Body of pancreas (tissue), 4 donors: ENCODE results near the gene HNRNPDL. TPM values are rescaled to one million over a fixed set of nuclear protein-coding genes. Genes with fewer than 3 reads are reported as not detected.

ENCODE experiments used
- ATAC-seq: fragments of 150-250 bp; one replicate; pipeline ENCODE4 v1.9.1; 2016
- DNase-seq, 4 donors: peaks; one replicate each; pipeline ENCODE4 v3.0.0-alpha.2; 2019
- H3K27ac ChIP-seq, 4 donors: fragments of 200-600 bp; sonication (generic); 1 replicate in 3 of 4; 2 replicates in 1 of 4; pipeline versions ENCODE4 v1.5.1 to v1.6.1; 2016 to 2019; ENCODE audit warnings: mild to moderate bottlenecking in 1 of 4, mixed read lengths in 1 of 4, moderate library complexity in 1 of 4
- H3K27me3 ChIP-seq, 2 donors: fragments of 200-600 bp; sonication (generic); one replicate each; pipeline ENCODE4 v1.6.0; 2016; ENCODE audit warnings: mild to moderate bottlenecking in 1 of 2
- H3K36me3 ChIP-seq, 2 donors: fragments of 200-600 bp; sonication (generic); replicated peaks in 1 of 2; 2 replicates each; pipeline ENCODE4 v1.5.1; 2016; ENCODE audit warnings: low read depth in 2 of 2; ENCODE audit not compliant: insufficient read depth in 1 of 2
- H3K4me1 ChIP-seq: fragments of 200-600 bp; sonication (generic); one replicate; pipeline ENCODE4 v1.6.0; 2016
- H3K4me3 ChIP-seq, 2 donors: fragments of 200-600 bp; sonication (generic); 1 replicate in 1 of 2; 2 replicates in 1 of 2; pipeline ENCODE4 v1.5.1; 2016 to 2019
- H3K9me3 ChIP-seq, 3 donors: fragments of 200-600 bp; sonication (generic); 1 replicate in 2 of 3; 2 replicates in 1 of 3; pipeline ENCODE4 v1.5.1; 2016
- POLR2A ChIP-seq, 3 donors: fragments of 450-650 bp; IDR thresholded peaks; one replicate each; pipeline ENCODE4 v1.6.1; 2016; ENCODE audit warnings: antibody characterized with exemption in 3 of 3, mild to moderate bottlenecking in 2 of 3
- WGBS, 2 donors: methylation state at CpG; one replicate each; pipeline ENCODE4 v1.1.5; 2017; 5-methylcytosine and 5-hydroxymethylcytosine counted together
- intact Hi-C: fragments of 100-400 bp; cut with DNase I; formaldehyde crosslinking; loops from one replicate; pipeline ENCODE4 v1.15.1; 2023
- total RNA-seq, 2 donors: library from RNA; depleted of rRNA; stranded (reverse); fragments of >200 nt; gene quantifications; one replicate each; pipeline ENCODE4 v1.1.0, GENCODE V29; 2016
- TF ChIP-seq, protein P1 (sequence below), 7 experiments: fragments of 450-650 bp in 4 of 7; fragments of 200-600 bp in 3 of 7; sonication (generic) in 3 of 7; IDR thresholded peaks; one replicate each; pipeline ENCODE4 v1.5.1; 2016 to 2019; ENCODE audit warnings: antibody characterized with exemption in 7 of 7

Gene HNRNPDL
- total RNA-seq, 2 donors from 2014 or later: 130 to 131 TPM

DNA sequence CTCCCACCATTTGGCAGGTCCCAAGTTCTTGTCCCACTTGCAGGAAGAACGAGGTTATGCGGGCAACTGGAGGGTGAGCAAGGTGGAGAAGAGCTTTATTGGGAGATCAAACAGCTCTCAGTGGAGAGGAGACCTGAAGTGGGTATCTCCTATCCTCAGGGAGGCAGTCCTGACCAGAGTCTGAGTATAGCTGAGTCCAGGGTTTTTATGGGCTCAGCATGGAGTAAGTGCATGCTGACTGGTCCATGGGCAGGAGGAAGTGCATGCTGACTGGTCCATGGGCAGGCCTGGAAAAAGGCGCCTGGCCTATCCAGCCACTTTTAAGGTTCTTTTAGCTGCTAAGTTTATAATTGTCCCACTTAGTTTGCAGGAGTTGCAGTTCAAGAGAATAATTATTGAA lies 49.0 kb downstream of the HNRNPDL start:
- TF ChIP-seq POLR2A (IDR thresholded peaks at IDR 0.05): no peak
- TF ChIP-seq, protein P1, sequence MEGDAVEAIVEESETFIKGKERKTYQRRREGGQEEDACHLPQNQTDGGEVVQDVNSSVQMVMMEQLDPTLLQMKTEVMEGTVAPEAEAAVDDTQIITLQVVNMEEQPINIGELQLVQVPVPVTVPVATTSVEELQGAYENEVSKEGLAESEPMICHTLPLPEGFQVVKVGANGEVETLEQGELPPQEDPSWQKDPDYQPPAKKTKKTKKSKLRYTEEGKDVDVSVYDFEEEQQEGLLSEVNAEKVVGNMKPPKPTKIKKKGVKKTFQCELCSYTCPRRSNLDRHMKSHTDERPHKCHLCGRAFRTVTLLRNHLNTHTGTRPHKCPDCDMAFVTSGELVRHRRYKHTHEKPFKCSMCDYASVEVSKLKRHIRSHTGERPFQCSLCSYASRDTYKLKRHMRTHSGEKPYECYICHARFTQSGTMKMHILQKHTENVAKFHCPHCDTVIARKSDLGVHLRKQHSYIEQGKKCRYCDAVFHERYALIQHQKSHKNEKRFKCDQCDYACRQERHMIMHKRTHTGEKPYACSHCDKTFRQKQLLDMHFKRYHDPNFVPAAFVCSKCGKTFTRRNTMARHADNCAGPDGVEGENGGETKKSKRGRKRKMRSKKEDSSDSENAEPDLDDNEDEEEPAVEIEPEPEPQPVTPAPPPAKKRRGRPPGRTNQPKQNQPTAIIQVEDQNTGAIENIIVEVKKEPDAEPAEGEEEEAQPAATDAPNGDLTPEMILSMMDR (IDR thresholded peaks at IDR 0.05): no peak

DNA sequence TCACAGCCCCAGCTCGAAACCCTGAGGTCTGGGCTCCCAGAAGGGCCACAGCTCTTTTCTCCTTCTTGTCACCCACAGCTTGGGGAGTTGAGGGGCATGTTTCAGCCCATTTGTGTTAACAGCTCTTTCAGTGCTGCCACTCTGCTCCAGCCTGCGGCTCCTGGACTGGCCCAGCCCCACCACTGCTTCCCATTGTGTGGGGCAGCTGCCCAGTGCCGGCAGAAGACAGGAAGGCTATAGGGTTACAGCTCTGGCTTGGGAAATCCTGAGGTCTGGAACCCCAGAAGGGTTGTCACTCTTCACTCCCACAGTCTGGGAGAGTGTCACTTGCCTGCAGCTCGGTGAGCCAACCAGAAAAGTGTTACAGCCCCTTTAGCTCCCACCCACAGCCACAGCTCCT lies 49.4 kb downstream of the HNRNPDL start:
- Histone ChIP-seq H3K27me3 (no peaks in the 10 kb centered on the region), H3K4me1 (peaks cover 6% of the 10 kb centered on the region), H3K36me3 (no peaks in the 10 kb centered on the region), H3K27ac (no peak overlapping the region), H3K4me3 (no peak overlapping the region), H3K9me3 (no peaks in the 10 kb centered on the region)
- ATAC-seq (no peak), DNase-seq (no peak)
- TF ChIP-seq, protein P1 (IDR thresholded peaks at IDR 0.05): no peak
- TF ChIP-seq POLR2A (IDR thresholded peaks at IDR 0.05): no peak
- intact Hi-C loops: loop anchor here (5.0 kb wide), 1 partner anchor 46 kb away; no protein-coding TSS in a partner anchor
- 88 to 93% methylated on average over 4 of the region's 4 CpGs for WGBS, 2 donors

More for the DNA sequence above, 49.0 kb downstream of the HNRNPDL start:
- Histone ChIP-seq H3K4me1 (peaks cover 2% of the 10 kb centered on the region), H3K4me3 (no peak overlapping the region), H3K9me3 (no peaks in the 10 kb centered on the region), H3K27me3 (no peaks in the 10 kb centered on the region), H3K27ac (no peak overlapping the region), H3K36me3 (no peaks in the 10 kb centered on the region)
- ATAC-seq (no peak), DNase-seq (no peak)
- WGBS, 2 donors: 88 to 95% methylated on average over 2 to 3 of the region's 3 CpGs
- intact Hi-C loops: loop anchor here (5.0 kb wide), 1 partner anchor 46 kb away; no protein-coding TSS in a partner anchor

DNA sequence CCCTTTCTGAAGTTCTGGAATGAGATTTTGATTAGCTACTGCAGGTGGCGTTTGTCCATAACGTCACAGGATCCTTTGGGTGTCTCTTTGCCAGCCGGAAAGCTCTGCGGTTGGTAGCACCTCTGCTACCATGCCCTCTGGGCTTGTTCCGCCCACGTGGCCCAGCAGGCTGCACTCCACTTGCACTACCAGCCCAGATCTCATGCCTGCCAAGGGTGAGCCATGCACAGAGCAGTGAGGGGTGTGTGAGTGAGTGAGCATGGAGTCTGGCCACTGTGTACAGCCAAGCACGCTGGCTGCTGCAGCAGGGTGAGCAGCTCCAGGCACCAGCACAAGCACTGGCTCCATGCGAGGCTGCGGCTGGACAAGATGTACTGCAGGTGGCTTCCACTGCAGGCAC lies 49.9 kb downstream of the HNRNPDL start:
- intact Hi-C loops: loop anchor here (5.0 kb wide), 1 partner anchor 47 kb away; no protein-coding TSS in a partner anchor
- H3K4me1 ChIP-seq: peaks cover 10% of the 10 kb centered on the region
- no peak for DNase-seq
- no peak overlapping the region for H3K27ac ChIP-seq
- WGBS, 2 donors: 76 to 89% methylated on average over 6 to 9 of the region's 9 CpGs
- no peak for ATAC-seq
- H3K4me3 ChIP-seq: no peak overlapping the region
- H3K9me3 ChIP-seq: no peaks in the 10 kb centered on the region
- TF ChIP-seq, protein P1 (IDR thresholded peaks at IDR 0.05): no peak
- TF ChIP-seq POLR2A (IDR thresholded peaks at IDR 0.05): no peak
- no peaks in the 10 kb centered on the region for H3K27me3 ChIP-seq
- no peaks in the 10 kb centered on the region for H3K36me3 ChIP-seq

DNA sequence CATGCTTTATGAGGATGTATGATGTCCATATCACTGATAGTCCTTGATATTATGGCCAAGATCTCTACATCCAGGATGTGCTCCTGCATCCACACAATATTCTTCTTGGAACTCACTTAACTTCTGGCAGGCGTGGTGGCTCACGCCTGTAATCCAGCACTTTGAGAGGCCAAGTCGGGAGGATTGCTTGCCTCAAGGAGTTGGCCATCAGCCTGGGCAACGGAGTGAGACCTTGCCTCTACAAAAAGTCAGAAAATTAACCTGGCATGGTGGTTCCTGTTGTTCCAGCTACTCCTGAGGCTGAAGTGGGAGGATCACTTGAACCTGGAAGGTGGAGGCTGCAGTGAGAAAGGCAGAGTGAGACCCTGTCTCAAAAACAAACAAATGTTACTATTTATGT lies 54.2 kb downstream of the HNRNPDL start:
- no peak overlapping the region for H3K4me3 ChIP-seq
- no peak overlapping the region for H3K27ac ChIP-seq
- no peaks in the 10 kb centered on the region for H3K27me3 ChIP-seq
- H3K4me1 ChIP-seq: peaks cover 15% of the 10 kb centered on the region
- no peaks in the 10 kb centered on the region for H3K36me3 ChIP-seq
- WGBS, 2 donors: 86 to 94% methylated on average over 4 of the region's 4 CpGs
- DNase-seq: no peak
- H3K9me3 ChIP-seq: no peaks in the 10 kb centered on the region
- no peak for ATAC-seq
- TF ChIP-seq, protein P1 (IDR thresholded peaks at IDR 0.05): no peak
- no peak for TF ChIP-seq POLR2A (IDR thresholded peaks at IDR 0.05)
- intact Hi-C loops: no loop called here
